ENCODE data around the gene PACSIN1.

- TF ChIP-seq CTCF (optimal IDR thresholded peaks at IDR 0.05 in 1 of 3, IDR thresholded peaks at IDR 0.05 in 1 of 3, conservative IDR thresholded peaks at IDR 0.05 in 1 of 3; ENCODE audit: extremely low read depth in 1 of 3, insufficient read depth in 2 of 3, low read length in 3 of 3) (no peak), EZH2 (IDR thresholded peaks at IDR 0.05; ENCODE audit: low read length) (no peak)
Observed at GRCh38 chr6:34486106-34486740, 20.3 kb downstream of the PACSIN1 start.

All from keratinocyte (primary cell).